ENCODE measurements around the gene DEPDC4.
"Not testable (repeated sequence)": the region's sequence is repeated elsewhere in the genome, so short reads cannot be mapped to it uniquely, and the experiment has no call there.

The DEPDC4 gene

DNA sequence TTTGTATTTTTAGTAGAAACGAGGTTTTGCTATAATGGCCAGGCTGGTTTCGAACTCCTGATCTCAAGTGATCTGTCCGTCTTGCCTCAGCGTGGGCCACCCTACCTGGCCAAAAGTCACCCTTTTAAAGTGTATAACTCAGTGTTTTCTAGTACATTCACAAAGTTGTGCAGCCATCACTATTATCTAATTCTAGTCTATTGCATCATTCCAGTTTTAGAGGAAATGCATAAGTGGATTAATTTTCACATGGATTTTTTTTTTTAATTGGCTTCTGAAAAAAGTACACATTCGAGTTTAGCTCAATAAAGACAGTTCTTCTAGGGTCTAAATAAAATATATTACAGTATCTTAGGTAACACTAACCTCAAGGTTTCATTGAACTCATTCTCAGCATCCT lies 3.7 kb downstream of the DEPDC4 start:
- no peak for DNase-seq

DNA sequence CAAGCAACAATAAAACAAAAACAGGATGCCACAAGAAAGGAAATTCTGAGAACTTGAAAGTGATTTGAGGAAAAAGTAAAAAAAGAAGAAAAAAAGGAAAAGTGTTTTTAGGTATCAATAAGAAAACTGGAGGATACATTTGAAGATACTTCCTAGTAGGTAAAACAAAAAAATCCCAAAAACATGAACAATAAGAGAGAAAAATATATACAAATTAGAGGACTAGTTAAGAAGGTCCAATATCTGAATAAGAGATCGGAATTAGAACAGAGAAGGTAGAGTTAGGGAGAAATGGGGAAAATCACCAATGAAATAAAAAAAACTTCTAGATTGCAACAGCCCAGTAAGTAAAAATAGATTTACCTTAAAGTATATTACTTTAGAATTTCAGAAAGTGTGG lies 8.8 kb downstream of the DEPDC4 start:
- DNase-seq = no peak

DNA sequence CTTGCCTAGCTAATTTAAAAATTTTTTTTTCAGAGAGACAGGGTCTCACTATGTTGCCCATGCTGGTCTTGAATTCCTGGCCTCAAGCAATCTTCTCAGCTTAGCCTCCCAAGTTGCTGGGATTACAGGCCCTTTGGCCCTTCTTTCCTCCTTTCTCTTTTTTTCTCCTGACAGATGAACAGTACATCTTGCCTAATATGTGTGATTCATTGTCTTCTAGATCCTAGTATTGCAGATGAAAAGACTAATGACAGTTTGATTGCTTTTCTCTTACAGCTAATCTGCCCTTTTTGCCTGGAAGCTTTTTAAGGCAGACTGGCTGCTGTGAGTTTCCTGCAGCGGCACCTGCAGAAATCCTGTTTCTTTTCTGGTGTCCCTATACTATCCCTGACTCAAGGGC lies 12.0 kb downstream of the DEPDC4 start:
- DNase-seq = no peak

- no peak for DNase-seq
Measured at GRCh38 chr12:100253437-100253836, 13.4 kb downstream of the DEPDC4 start.

DNA sequence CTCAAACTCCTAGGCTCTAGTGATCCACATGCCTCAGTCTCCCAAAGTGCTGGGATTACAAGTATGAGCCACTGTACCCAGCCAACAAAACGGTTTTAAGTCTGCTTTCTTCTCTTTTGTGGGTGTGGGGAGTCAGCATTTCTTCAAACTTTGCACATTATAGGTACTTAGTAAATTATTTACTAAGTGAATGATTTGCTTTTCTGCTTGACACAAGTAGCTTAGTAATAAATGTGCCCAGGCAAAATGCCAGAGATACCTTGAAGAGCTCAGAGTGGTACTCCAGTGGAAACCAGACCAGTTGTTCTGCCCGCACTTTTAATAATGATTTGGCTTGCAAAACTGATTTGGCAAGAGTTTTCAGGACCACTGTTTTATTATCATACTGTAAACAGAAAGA lies 15.0 kb downstream of the DEPDC4 start:
- DNase-seq = peak in 2 of 3 experiments; percentile 16 to 76

- no peak for DNase-seq
Measured at GRCh38 chr12:100249941-100250340, 16.9 kb downstream of the DEPDC4 start.

GRCh38 chr12:100248886-100249285 lies 18.0 kb downstream of the DEPDC4 start:
- DNase-seq = no peak

DNA sequence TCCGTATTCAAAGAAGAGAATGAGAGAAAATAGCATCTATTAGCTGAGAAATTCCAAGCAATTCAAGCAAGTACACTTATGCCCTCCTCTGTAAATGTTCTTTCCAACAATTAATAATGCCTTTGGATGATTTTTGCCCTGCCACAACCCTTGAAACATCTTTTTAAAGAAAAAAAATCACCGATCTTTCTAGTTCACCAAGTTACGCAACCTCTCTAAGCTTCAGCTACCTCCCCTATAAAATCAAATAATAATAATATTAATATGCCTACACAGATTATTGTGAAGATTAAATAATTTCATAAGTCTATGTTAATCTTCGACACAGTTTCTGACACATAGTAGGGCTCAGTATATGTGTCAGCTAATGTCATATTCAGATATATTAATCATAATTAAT lies 19.1 kb downstream of the DEPDC4 start:
- no peak for DNase-seq

GRCh38 chr12:100243137-100243536 lies 23.7 kb downstream of the DEPDC4 start:
- no peak for DNase-seq

DNA sequence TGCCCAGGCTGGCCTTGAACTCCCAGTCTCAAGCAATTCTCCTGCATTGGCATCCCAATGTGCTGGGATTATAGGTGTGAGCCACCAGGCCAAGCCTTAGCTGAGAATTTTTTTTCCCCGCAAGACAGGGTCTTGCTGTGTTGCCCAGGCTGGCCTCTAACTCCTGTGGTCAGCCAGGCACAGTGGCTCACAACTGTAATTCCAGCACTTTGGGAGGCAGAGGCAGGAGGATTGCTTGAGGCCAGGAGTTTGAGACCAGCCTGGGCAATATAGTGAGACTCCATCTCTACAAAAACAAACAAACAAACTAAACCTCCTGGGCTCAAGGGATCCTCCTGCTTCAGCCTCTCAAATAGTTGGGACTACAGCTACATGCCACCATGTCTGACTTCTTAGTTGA lies 27.3 kb downstream of the DEPDC4 start:
- DNase-seq = no peak

DNA sequence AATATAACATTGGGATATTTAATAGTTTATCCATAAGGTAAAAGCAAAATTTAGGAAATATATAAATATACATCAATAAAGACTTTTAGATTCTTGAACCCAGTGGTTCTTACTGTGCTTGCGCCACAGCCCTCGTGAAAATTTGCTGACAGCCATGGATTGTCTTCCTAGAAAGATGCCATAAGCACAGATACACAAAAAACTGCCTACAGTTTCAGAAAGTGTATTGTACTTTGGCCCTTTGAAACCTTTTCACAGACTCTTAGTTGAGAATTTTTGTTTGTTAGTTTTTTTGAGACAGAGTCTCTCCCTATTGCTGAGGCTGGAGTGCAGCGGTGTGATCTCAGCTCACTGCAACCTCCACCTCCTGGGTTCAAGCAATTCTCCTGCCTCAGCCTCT lies 28.1 kb downstream of the DEPDC4 start:
- no peak for DNase-seq

DNA sequence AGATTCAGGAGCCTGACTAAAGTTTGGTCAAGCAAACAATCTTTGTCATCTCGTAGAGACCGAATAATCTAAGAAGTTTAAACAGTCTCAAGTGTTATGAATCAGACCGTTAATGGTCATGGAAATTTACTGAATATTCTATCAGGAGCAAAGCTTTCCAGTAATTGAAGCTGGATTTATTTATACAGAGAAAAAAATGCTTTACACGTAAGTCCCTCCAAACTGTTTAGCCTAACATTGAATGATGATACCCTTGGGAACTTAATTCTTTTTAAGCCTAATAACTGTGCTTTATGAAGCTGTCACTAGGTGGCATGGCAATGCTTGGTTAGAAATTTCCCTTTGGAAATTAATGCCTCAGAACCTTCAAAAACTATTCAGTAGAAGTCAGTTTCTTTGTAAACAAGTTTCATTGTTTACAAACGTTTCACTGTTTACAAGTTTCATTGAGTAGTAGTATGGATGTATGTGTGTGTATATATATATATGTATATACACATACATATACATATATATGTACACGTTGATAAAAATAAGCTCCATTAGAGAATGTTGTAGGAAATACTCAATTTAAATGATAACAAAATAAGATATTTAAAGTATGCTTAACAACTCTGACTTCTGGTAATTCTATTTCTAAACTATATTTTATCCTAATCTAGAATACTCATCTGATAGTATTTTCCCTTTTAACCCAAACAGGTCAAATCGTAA lies 32.1 kb downstream of the DEPDC4 start:
- DNase-seq = peak; percentile 15 to 76 (median 76)

- DNase-seq = no peak
Measured at GRCh38 chr12:100234166-100234565, 32.7 kb downstream of the DEPDC4 start.

DNA sequence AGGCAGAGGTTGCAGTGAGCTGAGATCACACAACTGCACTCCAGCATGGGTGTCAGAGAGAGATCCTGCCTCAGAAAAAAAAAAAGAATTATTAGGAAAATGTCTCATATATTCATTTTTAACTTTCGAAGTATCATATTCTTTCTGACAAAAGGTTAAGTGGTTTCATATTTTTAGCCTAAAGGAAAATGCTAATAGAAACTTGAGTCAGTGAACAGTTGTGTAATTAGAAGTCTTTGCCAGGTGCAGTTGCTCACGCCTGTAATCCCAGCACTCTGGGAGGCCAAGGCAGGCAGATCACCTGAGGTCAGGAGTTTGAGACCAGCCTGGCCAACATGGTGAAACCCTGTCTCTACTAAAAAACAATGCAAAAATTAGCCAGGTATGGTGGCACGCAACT lies 35.0 kb downstream of the DEPDC4 start:
- DNase-seq = not testable (repeated sequence)

GRCh38 chr12:100229876-100230275 lies 37.0 kb downstream of the DEPDC4 start:
- DNase-seq = no peak

GRCh38 chr12:100229036-100229635 lies 37.7 kb downstream of the DEPDC4 start:
- peak in 2 of 3 experiments; percentile 17 to 31 for DNase-seq

- no peak for DNase-seq
Measured at GRCh38 chr12:100225491-100225890, 41.4 kb downstream of the DEPDC4 start.

DNA sequence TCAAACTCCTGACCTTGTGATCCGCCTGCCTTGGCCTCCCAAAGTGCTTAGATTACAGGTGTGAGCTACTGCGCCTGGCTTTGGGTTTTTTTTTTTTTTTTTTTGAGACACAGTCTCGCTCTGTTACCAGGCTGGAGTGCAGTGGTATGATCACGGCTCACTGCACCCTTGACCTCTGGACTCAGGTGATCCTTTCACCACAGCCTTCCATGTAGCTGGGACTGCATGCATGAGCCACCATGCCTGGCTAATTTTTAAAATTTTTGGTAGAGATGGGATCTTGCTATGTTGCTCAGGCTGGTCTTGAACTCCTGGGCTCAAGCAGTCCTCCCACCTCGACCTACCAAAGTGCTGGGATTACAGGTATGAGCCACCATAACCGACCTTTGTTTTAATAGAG lies 44.7 kb downstream of the DEPDC4 start:
- not testable (repeated sequence) for DNase-seq

DNA sequence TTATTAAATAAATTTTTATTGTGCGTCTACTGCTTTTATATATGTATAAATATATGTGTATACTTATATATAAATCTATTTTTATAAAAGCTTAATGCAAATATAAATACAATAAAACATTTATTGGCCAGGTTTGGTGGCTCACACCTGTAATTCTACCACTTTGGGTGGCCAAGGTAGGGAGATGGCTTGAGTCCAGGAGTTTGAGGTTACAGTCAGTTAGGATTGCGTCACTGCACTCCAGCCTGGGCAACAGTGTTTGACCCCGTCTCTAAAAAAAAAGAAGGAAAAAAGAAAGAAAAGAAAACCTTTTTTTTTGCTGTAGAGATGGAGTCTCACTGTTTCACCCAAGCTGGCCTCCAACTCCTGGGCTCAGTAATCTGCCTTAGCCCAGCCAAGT lies 45.4 kb downstream of the DEPDC4 start:
- DNase-seq = no peak

GRCh38 chr12:100219328-100220109 lies 47.4 kb downstream of the DEPDC4 start:
- DNase-seq = no peak

DNA sequence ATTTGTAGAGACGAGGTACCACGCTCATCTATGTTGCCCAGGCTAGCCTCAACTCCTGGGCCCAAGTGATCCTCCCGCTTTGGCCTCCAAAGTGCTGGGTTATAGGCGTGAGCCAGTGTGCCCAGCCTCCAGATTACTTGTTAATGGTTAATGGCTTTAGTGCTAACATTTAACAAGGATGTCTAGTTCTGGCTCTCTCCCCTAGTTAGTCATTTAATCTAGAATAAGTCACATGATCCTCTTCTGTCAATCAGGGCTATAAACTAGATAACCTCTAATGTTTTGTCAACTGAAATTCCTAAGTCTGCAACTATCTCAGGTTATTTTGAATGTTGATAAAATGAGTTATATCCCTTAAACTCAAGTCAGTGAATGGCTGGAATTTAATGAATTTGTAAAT lies 50.5 kb downstream of the DEPDC4 start:
- DNase-seq = no peak

DNA sequence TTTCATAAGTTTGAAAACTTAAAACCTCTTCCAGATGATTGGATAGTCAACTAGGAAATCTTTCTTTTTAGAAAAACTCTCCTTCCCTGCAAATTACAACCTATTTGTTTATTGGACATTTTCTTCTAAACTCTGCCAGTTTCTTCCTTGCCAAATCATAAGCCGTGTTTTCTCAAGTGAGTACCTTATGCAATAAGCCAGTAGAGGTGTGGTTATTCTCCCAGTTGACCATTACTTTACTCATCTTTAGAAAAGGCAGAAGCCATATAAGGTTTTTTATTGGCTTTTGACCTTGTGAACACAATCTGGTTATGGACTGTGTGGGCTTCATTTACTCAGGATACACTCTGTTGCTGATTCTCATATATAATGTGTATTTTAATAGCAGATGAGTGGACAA lies 51.7 kb downstream of the DEPDC4 start:
- no peak for DNase-seq

- DNase-seq = no peak
Measured at GRCh38 chr12:100214518-100214917, 52.4 kb downstream of the DEPDC4 start.
